HG02973 (cell line): ENCODE measurements around the gene DPP8.
"Not testable (repeated sequence)": the region's sequence is repeated elsewhere in the genome, so short reads cannot be mapped to it uniquely, and the experiment has no call there.

Experiments used
- ATAC-seq: cut with Tn5 transposase; IDR thresholded peaks from one replicate; pipeline ENCODE4 v1.9.1; 2021; ENCODE audit warnings: moderate library complexity; ENCODE audit not compliant: unreplicated experiment

The DPP8 gene

DNA sequence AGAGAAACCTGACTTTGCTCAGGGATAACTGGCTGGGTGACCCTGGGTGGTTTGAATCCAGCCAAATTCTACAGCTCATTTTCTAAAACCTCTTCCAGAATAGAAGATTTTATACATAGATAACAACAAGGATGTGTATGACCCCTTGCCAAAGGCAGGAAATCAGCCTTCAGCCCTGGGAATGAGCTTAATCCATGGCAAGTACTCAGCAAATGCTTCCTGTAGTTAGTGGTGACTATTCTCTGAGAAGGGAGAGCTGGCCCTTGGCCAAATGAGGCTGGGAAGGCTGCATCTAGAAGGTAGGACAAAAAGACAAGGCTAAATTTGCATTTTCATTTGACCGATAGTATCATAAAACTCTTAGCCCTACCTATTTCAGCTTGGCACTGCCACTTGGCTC lies 8.1 kb upstream of the DPP8 start:
- no peak for ATAC-seq

DNA sequence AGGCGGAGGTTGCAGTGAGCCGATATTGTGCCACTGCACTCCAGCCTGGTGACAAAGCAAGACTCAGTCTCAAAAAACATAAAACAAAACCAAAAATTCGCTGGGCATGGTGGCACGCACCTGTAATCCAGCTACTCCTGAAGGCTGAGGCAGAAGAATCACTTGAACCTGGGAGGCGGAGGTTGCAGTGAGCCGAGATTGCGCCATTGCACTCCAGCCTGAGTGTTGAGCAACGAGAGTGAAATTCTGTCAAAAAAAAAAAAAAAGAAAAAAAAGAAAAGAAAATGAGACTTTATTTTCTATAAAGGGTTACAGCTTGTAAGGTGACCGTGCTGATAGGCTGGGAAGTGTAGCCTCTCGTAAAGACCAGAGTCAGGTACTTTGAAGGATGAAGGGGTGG lies 6.7 kb upstream of the DPP8 start:
- no peak for ATAC-seq

DNA sequence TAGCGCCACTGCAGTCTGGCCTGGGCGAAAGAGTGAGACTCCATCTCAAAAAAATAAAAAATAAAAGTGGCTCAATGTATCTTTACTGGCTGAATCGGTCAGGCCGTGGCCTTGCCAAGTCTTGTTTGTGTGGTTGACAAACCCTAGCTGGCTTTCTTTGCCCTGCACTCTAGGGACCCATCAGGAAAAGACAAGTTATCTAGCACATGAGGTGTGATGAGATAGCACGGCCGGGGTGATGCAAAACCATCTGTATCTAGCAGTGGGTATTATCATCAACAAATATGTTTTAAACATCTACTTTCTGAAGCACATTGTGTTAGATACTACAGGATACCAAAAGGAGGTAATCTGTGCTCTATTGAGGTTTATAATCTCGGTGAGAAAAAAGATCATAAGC lies 3.9 kb upstream of the DPP8 start:
- ATAC-seq, result no peak

DNA sequence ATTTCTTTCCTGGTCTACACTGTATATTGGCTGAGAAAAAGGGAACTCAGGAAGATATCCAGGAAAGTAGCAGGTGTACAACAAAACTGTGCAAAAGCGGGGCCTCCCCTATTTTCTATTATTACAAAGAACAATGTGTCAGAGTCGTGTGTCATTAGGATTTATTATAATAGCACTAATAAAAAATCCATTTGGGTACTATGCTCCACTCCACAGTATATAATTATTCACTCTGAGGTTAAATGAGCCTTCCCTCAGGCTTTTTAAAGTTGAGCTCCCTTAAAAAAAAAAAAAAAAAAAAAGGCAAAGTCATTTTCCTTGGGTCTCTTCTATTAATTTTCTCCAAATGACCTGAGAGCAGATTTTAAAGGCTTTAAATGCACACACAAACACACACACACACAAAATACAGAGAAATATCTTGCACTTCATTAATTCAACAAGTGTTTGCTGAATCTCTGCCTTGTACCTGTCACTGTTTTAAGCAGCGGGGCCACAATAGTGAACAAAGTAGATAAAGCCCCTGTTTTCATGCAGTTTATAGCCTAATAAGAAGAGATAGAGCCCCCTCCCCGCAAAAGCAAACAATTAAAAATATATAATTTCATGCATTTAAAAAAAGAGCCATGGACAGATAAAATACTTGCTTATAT lies 1.3 kb upstream of the DPP8 start:
- ATAC-seq, result no peak

DNA sequence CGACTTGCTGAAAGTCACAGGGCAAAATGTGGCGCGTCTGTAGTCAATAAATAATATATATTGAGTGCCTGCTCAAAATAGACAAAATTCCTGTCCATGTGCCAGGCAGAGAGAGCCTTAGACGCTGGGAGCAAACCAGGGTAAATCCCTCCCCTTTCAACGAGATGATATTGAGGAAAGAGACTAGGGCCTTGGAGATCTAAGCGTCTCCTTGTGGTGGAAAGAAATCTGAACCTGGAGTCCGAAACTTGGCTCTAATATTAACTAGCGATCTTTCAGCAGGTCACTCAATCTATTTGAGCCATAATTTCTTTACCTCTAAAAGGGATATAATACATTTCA lies 348 bp upstream of the DPP8 start:
- ATAC-seq, result no peak

DNA sequence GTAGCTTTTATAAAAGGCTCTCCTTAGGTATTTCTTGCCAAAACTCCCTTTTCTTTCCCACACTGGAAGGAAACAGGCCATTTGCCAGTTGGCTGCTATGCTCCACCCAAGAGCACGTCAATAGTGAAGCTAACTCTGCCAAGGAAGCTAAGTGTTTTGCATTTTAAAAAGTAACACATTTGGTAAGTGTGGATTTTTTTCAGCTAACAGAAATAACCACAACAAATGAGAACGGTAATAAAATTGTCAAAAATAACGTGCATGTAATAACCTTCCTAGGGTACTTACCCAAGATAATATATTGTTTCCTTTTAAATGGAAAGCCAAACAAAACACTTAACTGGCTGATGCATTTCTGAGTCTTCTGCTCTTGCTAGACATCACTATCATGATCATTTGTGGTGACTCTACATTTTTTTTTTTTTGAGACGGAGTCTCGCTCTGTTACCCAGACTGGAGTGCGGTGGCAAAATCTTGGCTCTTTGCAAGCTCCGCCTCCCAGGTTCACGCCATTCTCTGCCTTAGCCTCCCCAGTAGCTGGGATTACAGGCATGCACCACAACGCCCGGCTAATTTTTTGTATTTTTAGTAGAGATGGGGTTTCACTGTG lies 4.6 kb downstream of the DPP8 start:
- ATAC-seq, result no peak

DNA sequence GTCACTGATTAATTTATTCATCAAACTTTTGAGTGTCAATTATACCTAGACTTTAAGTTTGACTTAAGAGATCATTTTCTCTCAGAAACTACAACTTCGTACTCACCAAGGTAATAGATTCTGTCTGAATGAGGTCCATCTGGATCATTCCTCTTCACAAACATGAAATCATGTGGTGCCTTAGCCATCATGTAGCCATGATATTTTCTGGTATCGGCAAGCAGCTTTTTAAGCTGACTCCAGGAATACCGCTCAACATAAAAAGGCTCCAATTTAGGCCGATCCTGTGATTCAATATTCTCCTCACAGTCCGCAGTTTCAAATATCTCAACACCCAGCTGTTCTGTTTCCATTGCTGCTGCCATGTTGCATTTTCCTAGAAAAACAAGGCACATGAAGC lies 5.3 kb downstream of the DPP8 start:
- ATAC-seq, result no peak

DNA sequence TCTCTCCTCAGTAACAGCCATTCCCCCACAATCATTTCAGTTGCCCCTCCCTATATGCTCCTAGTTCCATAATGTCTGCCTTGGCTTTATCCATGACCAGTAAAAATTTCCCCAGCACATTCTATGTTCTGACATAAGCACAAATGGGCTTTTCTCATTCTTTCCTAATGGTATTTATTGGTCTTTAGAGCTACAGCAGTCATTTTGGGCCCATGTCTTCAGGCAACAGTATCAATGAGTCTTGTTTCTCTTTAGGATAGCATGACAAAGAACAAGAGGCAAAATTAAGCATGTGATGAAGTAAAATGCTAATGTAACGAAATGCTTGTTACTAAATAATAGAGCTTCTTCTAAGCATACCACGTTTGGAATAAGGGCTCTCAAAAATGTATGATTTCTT lies 8.2 kb downstream of the DPP8 start:
- ATAC-seq, result no peak

DNA sequence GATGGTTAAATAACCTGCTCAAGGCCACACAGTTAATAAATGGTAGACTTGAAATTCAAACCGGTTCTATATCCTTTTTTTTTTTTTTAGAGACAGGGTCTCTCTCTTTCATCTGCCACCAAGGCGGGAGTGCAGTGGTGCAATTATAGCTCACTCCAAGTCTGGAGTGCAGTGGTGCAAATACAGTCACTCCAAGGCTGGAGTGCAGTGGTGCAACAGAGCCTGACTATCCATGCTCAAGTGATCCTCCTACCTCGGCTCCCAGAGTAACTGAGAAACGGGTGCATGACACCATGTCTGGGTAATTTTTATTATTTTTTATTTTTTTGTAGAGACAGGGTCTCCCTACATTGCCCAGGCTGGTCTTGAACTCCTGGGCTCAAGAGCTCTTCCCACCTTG lies 23.4 kb downstream of the DPP8 start:
- ATAC-seq, result no peak

DNA sequence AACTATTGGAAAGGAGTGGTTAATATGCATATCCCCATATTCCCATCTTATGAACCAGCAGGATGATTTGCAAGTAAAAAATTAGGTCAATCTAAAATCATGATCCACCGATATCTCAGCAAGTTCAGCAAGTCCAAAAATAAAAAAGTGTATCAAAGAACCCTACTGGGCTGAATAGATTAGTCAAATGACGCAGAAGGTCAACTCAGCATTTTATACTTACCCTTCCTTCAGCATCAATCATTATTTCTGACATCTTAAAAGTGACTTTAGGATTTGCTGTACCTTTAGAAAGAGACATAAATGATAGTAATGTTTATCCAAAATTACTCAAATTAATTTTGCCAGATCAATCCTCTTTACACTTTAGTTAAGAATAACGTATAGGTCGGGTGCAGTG lies 32.6 kb downstream of the DPP8 start:
- ATAC-seq, result no peak

DNA sequence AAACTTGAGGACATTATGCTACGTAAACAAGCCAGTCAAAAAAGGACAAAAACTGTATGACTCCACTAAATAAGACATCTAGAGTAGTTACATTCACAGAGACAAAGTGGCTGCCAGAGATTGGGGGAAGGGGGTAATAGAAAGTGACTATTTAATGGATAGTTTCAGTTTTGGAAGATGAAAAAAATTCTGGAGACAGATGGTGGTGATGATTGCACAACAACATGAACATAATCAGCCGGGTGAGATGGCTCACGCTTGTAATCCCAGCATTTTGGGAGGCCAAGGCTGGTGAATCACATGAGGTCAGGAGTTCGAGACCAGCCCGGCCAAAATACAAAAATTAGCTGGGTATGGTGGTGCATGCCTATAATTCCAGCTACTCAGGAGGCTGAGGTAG lies 40.6 kb downstream of the DPP8 start:
- ATAC-seq, result no peak

DNA sequence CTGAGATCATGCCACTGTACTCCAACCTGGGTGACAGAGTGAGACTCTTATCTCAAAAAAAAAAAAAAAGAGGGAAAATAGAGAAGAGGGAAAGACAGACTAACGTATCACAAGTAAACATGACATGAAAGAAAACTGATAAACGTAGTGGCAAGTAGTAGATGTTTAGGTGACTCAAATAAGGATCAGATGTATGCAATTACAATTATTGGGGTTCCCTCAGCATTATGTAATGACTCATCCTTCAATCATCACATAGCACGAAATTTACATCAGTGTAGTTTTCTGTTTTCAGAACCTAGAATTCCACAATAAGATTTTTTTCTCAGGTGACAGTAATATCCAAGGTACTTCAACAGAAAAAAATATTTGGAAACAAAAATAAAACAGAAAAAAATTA lies 46.6 kb downstream of the DPP8 start:
- no peak for ATAC-seq

DNA sequence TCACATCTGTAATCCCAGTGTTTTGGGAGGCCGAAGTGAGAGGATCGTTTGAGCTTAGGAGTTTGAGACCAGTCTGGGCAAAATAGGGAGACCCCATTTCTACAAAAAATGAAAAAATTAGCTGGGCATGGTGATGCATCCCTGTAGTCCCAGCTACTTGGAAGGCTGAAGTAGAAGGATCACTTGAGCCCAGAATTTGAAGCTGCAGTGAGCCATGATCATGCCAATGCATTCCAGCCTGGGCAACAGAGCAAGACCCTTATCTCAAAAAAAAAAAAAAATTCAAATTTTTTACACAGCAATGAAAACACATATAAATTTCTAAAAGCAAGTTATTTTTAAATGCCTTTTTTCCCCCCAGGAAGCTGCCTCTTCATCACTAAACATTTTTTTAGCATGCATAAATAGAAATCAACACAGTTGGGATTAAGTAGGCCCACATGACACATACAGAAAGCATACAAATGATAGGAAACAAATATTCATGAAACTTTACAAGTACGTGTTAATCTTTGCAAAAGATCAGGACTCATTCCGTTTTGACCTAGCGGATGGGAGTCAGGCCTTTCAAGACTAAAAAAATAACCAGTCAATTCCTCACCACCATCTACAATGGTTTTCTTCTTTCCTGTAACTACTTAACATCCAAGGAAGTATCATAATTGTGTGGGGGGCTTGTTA lies 49.1 kb downstream of the DPP8 start:
- ATAC-seq, result no peak

DNA sequence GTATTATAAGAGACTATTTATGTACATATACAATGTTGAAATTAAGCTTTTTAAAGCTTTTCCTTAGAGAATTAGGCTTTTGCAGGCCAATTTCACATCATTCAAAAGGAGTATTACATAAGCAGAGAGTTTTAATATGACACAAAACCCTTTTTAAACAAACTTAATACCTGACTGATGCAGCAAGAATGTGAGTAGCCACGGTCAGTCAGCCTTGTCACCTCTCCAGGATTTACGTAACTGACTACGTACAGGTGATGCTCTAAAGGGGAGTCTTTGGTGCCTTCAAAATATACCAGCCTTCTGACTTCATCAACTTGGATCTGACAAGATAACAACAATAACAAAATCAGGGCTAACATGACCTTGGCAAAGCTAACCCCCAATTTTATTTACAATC lies 50.6 kb downstream of the DPP8 start:
- ATAC-seq, result no peak

DNA sequence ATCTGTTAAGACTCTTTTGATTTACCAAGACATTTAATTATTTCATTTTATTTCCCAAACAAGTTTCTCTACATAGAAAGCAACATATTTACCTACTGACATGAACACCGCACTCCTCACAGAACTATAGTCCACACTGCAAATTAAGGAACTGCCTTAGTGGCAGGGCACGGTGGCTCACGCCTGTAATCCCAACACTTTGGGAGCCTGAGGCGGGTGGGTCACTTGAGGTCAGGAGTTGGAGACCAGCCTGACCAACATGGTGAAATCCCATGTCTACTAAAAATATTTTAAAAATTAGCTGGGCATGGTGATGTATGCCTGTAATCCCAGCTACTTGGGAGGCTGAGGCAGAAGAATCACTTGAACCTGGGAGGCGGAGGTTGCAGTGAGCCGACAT lies 54.4 kb downstream of the DPP8 start:
- ATAC-seq, result not testable (repeated sequence)

DNA sequence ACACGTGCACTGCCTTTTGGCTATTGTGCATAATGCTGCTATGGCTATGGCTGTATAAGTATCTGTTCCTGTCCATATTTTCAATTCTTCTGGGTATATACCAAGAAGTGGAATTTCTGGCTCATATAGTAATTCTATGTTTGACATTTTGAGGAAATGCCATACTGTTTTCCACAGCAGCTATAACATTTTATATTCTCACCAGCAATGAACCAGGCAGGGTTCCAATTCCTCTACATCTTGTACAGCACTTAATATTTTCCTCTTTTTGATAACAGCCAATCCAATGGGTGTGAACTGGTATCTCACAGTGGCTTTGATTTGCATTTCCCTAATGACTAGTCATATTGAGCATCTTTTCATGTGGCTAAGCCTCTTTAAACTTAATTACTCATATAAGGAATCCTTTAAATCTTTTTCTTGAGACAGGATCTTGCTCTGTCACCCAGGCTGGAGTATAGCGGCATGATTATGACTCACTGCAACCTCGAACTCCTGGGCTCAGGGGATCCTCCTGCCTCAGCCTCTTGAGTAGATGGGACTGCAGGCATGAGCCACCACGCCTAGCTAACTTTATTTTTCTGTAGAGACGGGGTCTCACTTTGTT lies 56.6 kb downstream of the DPP8 start:
- ATAC-seq, result no peak

DNA sequence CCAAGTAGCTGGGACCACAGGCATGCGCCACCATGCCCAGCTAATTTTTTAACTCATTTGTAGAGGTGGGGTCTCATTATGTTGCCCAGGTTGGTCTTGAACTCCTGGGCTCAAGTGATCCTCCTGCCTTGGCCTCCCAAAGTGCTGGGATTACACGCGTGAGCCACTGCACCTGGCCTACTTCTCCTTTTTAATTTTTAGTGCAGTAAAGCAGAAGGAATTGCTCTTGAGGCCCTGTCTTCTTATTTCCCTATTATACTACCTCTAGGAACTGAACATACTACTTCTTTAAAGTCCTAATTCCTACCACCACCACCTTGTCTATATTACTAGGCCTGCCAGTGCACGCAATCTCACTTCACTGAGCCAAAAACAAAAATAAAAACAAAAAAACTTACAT lies 62.2 kb downstream of the DPP8 start:
- not testable (repeated sequence) for ATAC-seq

DNA sequence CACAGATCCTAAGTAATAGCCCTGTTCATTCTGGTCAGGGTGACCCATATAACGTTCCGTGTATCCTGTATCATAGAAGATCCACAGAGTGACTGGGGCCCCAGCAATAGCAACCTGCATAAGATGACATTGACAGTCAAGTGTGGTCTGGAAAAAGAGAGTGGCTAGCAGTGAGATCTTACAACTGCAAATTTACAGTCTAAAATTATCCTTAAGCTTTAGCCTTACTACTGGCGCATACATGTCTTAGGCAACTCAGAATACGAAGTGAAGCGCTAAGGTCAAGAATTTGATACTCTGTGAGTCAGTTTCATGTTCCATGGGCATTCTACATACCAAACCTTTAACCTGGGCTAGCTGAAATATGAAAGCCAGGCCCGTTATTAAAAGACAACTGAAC lies 65.5 kb downstream of the DPP8 start:
- no peak for ATAC-seq

DNA sequence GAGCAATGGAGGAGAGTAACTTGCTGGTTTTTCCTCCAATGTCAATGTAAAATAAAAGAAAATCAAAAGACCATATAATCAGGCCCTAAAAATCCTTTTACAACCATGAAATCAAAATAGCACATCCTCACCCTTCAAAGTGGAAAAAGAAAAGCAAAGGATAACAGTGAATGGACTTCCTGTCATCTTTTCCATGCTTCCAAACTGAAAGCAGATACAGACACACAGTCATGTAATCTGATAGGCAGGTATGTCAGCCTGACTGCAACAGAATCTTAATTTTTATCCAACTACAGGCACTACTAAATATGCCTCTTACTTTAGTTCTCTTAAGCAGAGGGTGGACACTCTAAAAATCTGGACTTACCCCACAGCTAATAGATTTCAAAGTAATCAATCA lies 66.9 kb downstream of the DPP8 start:
- no peak for ATAC-seq

DNA sequence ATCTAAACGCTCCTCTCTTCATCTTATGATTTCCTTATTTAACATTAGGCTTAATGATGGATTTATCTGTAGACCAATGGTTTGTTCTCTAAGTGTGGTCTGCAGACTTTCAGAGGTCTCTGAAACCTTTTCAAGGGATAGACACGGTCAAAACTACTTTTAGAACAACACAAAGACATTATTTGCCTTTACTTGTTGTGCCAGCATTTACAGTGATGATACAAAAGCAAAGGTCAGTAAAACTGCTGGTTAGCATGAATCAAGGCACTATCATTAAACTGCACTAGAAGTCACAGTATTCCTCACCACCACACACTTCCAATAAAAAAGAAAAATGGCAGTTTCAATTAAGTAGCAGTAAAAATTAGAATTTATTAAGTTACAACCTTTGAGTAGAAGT lies 70.3 kb downstream of the DPP8 start:
- no peak for ATAC-seq

DNA sequence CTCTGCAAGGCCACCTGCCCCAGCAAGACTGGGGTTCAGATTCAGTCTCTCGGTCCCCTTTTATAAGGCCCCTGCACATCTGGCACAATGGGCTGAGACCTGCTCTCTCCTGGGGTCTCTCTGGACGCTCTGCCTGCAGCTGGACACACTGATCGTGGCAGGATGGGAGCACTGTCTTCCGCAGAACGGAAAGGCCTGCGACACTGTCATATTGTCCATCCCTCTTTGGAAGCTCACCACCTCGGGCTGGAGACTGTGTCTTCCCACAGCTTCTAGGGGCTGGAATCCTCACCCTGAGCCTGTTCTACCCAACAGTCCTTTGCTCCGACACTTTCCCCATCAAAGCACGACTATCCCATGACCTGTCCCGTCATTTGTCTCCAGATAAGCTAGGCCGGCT lies 83.3 kb downstream of the DPP8 start:
- no peak for ATAC-seq

DNA sequence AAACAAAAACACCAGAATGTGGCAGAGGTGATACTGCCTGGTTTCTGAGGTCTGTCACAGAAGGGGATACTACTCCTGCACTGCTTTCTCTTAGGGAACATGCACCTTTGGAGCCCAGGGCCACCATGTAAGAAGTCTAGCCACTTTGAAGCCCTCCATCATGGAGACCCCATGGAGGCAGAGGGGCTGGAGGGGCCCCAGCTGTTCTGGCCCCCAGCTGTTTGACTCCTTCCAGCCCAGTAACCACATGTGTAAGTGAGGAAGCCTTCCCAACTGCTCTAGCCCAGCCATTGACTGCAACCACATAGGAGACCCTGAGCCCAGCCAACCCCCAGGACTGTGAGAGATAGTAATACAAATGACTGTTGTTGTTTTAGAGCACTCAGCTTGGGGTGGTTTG lies 85.8 kb downstream of the DPP8 start:
- no peak for ATAC-seq
